H9 (cell line): ENCODE results near the gene UCP3. TPM values are rescaled to one million over a fixed set of nuclear protein-coding genes. Genes with fewer than 3 reads are reported as not detected.
A peak's percentile ranks its signal among the peaks of the same experiment; 100 is the strongest.

Source experiments
- DNase-seq: peaks from one replicate; pipeline ENCODE4 v3.0.0-alpha.2; 2017
- H2AFZ ChIP-seq: one replicate; pipeline ENCODE4 v1.6.1; 2013; ENCODE audit warnings: mild to moderate bottlenecking, low read length, control low read depth, moderate library complexity
- H2AK5ac ChIP-seq: 2 replicates; pipeline ENCODE4 v1.6.1; 2013; ENCODE audit warnings: low read length, control low read depth, mixed read lengths; ENCODE audit not compliant: insufficient read length
- H2BK120ac ChIP-seq: one replicate; pipeline ENCODE4 v1.6.1; 2013; ENCODE audit warnings: low read depth, mild to moderate bottlenecking, low read length, control low read depth, inconsistent platforms; ENCODE audit not compliant: poor library complexity, severe bottlenecking
- H2BK12ac ChIP-seq: 2 replicates; pipeline ENCODE4 v1.6.1; 2013; ENCODE audit warnings: low read length, control low read depth, mixed read lengths, low read depth; ENCODE audit not compliant: insufficient read length
- H2BK15ac ChIP-seq: 2 replicates; pipeline ENCODE4 v1.6.1; 2013; ENCODE audit warnings: low read depth, low read length, control low read depth
- H2BK20ac ChIP-seq: one replicate; pipeline ENCODE4 v1.6.1; 2013; ENCODE audit warnings: low read depth, mild to moderate bottlenecking, low read length, control low read depth, inconsistent platforms; ENCODE audit not compliant: poor library complexity, severe bottlenecking
- H2BK5ac ChIP-seq: 2 replicates; pipeline ENCODE4 v1.6.1; 2013; ENCODE audit warnings: low read length, control low read depth, mixed read lengths; ENCODE audit not compliant: insufficient read length
- H3K14ac ChIP-seq: 2 replicates; pipeline ENCODE4 v1.6.1; 2013; ENCODE audit warnings: low read length, control low read depth; ENCODE audit not compliant: insufficient read depth
- H3K18ac ChIP-seq: 2 replicates; pipeline ENCODE4 v1.6.1; 2013; ENCODE audit warnings: low read depth, mild to moderate bottlenecking, mixed read lengths, low read length, control low read depth; ENCODE audit not compliant: insufficient read length
- H3K23ac ChIP-seq: 2 replicates; pipeline ENCODE4 v1.6.1; 2013; ENCODE audit warnings: low read length, control low read depth, mixed read lengths, low read depth; ENCODE audit not compliant: insufficient read length
- H3K23me2 ChIP-seq: 2 replicates; pipeline ENCODE4 v1.6.1; 2013; ENCODE audit warnings: low read depth, mild to moderate bottlenecking, mixed read lengths, low read length, control low read depth; ENCODE audit not compliant: insufficient read length, poor library complexity, severe bottlenecking
- H3K27ac ChIP-seq: 2 replicates; pipeline ENCODE4 v1.5.1; 2013; ENCODE audit warnings: low read length, control low read depth, mixed read lengths, low read depth; ENCODE audit not compliant: insufficient read length
- H3K27me3 ChIP-seq: 2 replicates; pipeline ENCODE4 v1.6.1; 2013; ENCODE audit warnings: low read length, control low read depth, inconsistent platforms; ENCODE audit not compliant: insufficient read depth
- H3K4ac ChIP-seq: 2 replicates; pipeline ENCODE4 v1.6.1; 2013; ENCODE audit warnings: low read depth, mild to moderate bottlenecking, control low read depth, inconsistent platforms, low read length, moderate library complexity
- H3K4me1 ChIP-seq: 2 replicates; pipeline ENCODE4 v1.6.1; 2013; ENCODE audit warnings: low read length, control low read depth, inconsistent platforms; ENCODE audit not compliant: insufficient read depth
- H3K4me2 ChIP-seq: 2 replicates; pipeline ENCODE4 v1.6.1; 2013; ENCODE audit warnings: low read length, control low read depth, mixed read lengths; ENCODE audit not compliant: insufficient read length, insufficient read depth
- H3K56ac ChIP-seq: 2 replicates; pipeline ENCODE4 v1.6.1; 2013; ENCODE audit warnings: low read depth, mild to moderate bottlenecking, mixed read lengths, low read length, control low read depth; ENCODE audit not compliant: insufficient read length
- H3K79me1 ChIP-seq: 2 replicates; pipeline ENCODE4 v1.6.1; 2013; ENCODE audit warnings: low read depth, mild to moderate bottlenecking, moderate library complexity, low read length, control low read depth, inconsistent platforms; ENCODE audit not compliant: insufficient read depth, poor library complexity, severe bottlenecking
- H3K79me2 ChIP-seq: 2 replicates; pipeline ENCODE4 v1.6.1; 2013; ENCODE audit warnings: low read length, control low read depth, inconsistent platforms; ENCODE audit not compliant: insufficient read depth
- H3K9ac ChIP-seq: 2 replicates; pipeline ENCODE4 v1.6.1; 2013; ENCODE audit warnings: low read length, control low read depth, mixed read lengths; ENCODE audit not compliant: insufficient read length; ENCODE audit errors: extremely low read depth
- H3K9me3 ChIP-seq: one replicate; pipeline ENCODE4 v1.6.1; 2013; ENCODE audit warnings: low read depth, low read length, inconsistent platforms; ENCODE audit not compliant: control insufficient read depth
- H3T11ph ChIP-seq: one replicate; pipeline ENCODE4 v1.6.1; 2013; ENCODE audit warnings: mild to moderate bottlenecking, low read length, control low read depth, inconsistent platforms
- H4K20me1 ChIP-seq: one replicate; pipeline ENCODE4 v1.6.1; 2013; ENCODE audit not compliant: control insufficient read depth, insufficient read length, insufficient read depth
- H4K5ac ChIP-seq: 2 replicates; pipeline ENCODE4 v1.6.1; 2013; ENCODE audit warnings: low read depth, mild to moderate bottlenecking, mixed read lengths, low read length, control low read depth; ENCODE audit not compliant: insufficient read length
- H4K8ac ChIP-seq: replicated peaks from 2 replicates; pipeline ENCODE4 v1.6.1; 2013; ENCODE audit warnings: low read length, control low read depth, mixed read lengths, low read depth; ENCODE audit not compliant: insufficient read length
- H4K91ac ChIP-seq: 2 replicates; pipeline ENCODE4 v1.6.1; 2013; ENCODE audit warnings: low read depth, mild to moderate bottlenecking, moderate library complexity, mixed read lengths, low read length, control low read depth; ENCODE audit not compliant: insufficient read length
- H3K27ac Mint-ChIP-seq, 3 experiments: 2 replicates in 2 of 3; 3 replicates in 1 of 3; pipeline ENCODE4 v1.8.0; 2020 to 2021; ENCODE audit warnings: mixed read lengths in 3 of 3, mild to moderate bottlenecking in 1 of 3, moderate library complexity in 1 of 3
- H3K27me3 Mint-ChIP-seq: 2 replicates; pipeline ENCODE4 v1.8.0; 2021; ENCODE audit warnings: low read depth, mild to moderate bottlenecking, moderate library complexity, mixed read lengths
- H3K36me3 Mint-ChIP-seq, 3 experiments: 2 replicates in 2 of 3; 3 replicates in 1 of 3; pipeline ENCODE4 v1.8.0; 2020 to 2021; ENCODE audit warnings: low read depth in 3 of 3, mixed read lengths in 3 of 3; ENCODE audit not compliant: insufficient read depth in 1 of 3
- H3K4me1 Mint-ChIP-seq, 2 experiments: 2 replicates each; pipeline ENCODE4 v1.8.0; 2020; ENCODE audit warnings: mixed read lengths in 2 of 2
- H3K4me3 Mint-ChIP-seq, 2 experiments: 2 replicates in 1 of 2; 3 replicates in 1 of 2; pipeline ENCODE4 v1.8.0; 2020 to 2021; ENCODE audit warnings: mild to moderate bottlenecking in 2 of 2, mixed read lengths in 2 of 2, moderate library complexity in 1 of 2
- H3K9me3 Mint-ChIP-seq, 2 experiments: 2 replicates in 1 of 2; 3 replicates in 1 of 2; pipeline ENCODE4 v1.8.0; 2020; ENCODE audit warnings: mild to moderate bottlenecking in 2 of 2, mixed read lengths in 2 of 2, moderate library complexity in 1 of 2
- WGBS: extraction: QIAGEN DNeasy Blood & Tissue Kit; methylation state at CpG from one replicate; pipeline ENCODE4 v1.1.7; 2013; ENCODE audit warnings: missing lambda C conversion rate, low lambda C conversion rate, mixed read lengths; ENCODE audit not compliant: insufficient read length; ENCODE audit errors: extremely low coverage; 5-methylcytosine and 5-hydroxymethylcytosine counted together
- total RNA-seq: library from RNA; stranded (reverse); gene quantifications from 2 replicates; pipeline ENCODE4 v1.2.1, GENCODE V29; 2021
- TF ChIP-seq, protein P1 (sequence below): fragments of 200-600 bp; sonication (generic); conservative IDR thresholded peaks from 3 replicates; pipeline ENCODE4 v1.8.0; 2021; ENCODE audit warnings: antibody characterized with exemption, mild to moderate bottlenecking

Gene UCP3
- total RNA-seq, 1 experiment from 2014 or later: 0.85 TPM

DNA sequence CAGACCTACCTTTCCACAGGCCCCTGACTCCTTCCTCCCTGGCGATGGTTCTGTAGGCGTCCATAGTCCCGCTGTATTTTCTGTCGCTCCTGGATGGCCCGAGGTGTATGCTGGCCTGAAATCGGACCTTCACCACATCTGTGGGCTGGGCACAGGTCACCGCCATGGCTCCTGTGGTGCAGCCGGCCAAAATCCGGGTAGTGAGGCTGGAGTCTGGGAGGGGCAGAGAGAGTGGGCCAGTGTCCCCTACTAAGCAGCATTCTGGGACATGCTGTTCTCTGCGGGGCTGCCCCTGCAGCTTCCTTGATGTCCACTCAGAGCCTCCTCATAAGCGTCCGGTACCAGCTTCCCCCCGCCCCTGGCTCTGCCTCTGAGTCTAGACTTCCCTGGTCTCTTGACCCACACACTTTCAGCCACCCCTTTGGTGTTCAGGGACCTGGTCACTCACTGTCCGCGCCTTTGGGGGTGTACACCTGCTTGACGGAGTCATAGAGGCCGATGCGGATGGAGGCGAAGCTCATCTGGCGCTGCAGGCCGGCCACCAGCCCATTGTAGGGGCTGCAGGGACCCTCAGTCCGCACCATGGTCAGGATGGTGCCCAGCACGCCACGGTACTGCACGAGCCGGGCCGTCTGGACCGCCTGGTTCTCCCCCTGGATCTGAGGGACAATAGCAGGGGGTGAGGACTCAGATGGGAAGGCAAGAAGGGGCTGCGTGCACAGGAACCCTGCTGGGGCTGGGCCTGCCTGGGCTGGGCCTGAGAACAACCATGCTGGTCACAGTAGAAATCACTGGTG is 3.0 kb downstream of the UCP3 start:
- H3K18ac ChIP-seq: no peak overlapping the region
- TF ChIP-seq, protein P1, sequence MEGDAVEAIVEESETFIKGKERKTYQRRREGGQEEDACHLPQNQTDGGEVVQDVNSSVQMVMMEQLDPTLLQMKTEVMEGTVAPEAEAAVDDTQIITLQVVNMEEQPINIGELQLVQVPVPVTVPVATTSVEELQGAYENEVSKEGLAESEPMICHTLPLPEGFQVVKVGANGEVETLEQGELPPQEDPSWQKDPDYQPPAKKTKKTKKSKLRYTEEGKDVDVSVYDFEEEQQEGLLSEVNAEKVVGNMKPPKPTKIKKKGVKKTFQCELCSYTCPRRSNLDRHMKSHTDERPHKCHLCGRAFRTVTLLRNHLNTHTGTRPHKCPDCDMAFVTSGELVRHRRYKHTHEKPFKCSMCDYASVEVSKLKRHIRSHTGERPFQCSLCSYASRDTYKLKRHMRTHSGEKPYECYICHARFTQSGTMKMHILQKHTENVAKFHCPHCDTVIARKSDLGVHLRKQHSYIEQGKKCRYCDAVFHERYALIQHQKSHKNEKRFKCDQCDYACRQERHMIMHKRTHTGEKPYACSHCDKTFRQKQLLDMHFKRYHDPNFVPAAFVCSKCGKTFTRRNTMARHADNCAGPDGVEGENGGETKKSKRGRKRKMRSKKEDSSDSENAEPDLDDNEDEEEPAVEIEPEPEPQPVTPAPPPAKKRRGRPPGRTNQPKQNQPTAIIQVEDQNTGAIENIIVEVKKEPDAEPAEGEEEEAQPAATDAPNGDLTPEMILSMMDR: no peak
- H3K56ac ChIP-seq: no peak overlapping the region
- no peak overlapping the region for H3K9ac ChIP-seq
- no peak overlapping the region for H3K23ac ChIP-seq
- H2BK5ac ChIP-seq: no peak overlapping the region
- H2AK5ac ChIP-seq: no peak overlapping the region
- no peak overlapping the region for H3K4ac ChIP-seq
- H3K4me1 Mint-ChIP-seq: peaks cover 14 to 27% of the 10 kb centered on the region in 2 experiments
- no peak overlapping the region for H3K4me2 ChIP-seq
- H3T11ph ChIP-seq: no peak overlapping the region
- no peak overlapping the region for H2BK15ac ChIP-seq
- no peaks in the 10 kb centered on the region for H4K20me1 ChIP-seq
- H3K23me2 ChIP-seq: no peaks in the 10 kb centered on the region
- H3K4me3 Mint-ChIP-seq: no peak overlapping the region
- no peak overlapping the region for H2AFZ ChIP-seq
- no peak overlapping the region for H2BK120ac ChIP-seq
- H3K4me1 ChIP-seq: no peaks in the 10 kb centered on the region
- no peak overlapping the region for H4K8ac ChIP-seq
- H3K27me3 ChIP-seq: no peaks in the 10 kb centered on the region
- H3K79me1 ChIP-seq: no peaks in the 10 kb centered on the region
- no peak overlapping the region for H2BK12ac ChIP-seq
- H3K27ac ChIP-seq: no peak overlapping the region
- no peaks in the 10 kb centered on the region for H3K9me3 Mint-ChIP-seq
- 0 out of 7 replicates have a peak overlapping the region, but pooled peaks of 1 of the 3 experiments have one; percentile 48 for H3K27ac Mint-ChIP-seq
- H3K14ac ChIP-seq: no peak overlapping the region
- no peaks in the 10 kb centered on the region for H3K27me3 Mint-ChIP-seq
- H3K79me2 ChIP-seq: no peaks in the 10 kb centered on the region
- H4K91ac ChIP-seq: no peak overlapping the region
- no peak overlapping the region for H4K5ac ChIP-seq
- DNase-seq: no peak
- no peaks in the 10 kb centered on the region; a peak in 2 of 7 replicates for H3K36me3 Mint-ChIP-seq
- H3K9me3 ChIP-seq: no peaks in the 10 kb centered on the region
- H2BK20ac ChIP-seq: no peak overlapping the region
- no CpG with 5 or more reads among the region's 29 CpGs for WGBS
